ENCODE measurements around the gene PDE4DIP.
"Not testable (repeated sequence)": the region's sequence is repeated elsewhere in the genome, so short reads cannot be mapped to it uniquely, and the experiment has no call there.

GRCh38 chr1:148868924-148869633 is 24.9 kb downstream of the PDE4DIP start:
- TF ChIP-seq POLR2A, CTCF (IDR thresholded peaks at IDR 0.05): not testable (repeated sequence)
